ENCODE results near the gene UGGT2. TPM values are rescaled to one million over a fixed set of nuclear protein-coding genes. Genes with fewer than 3 reads are reported as not detected.

UGGT2 gene
- polyA plus RNA-seq, 2 of the 4 experiments (the other 2 are of a cell fraction): 10.3 to 27.9 TPM

GRCh38 chr13:95914991-95915501 lies 138.2 kb downstream of the UGGT2 start:
- Histone ChIP-seq H3K4me2 (no peak overlapping the region), H3K4me1 (no peaks in the 10 kb centered on the region), H3K9me3 (no peaks in the 10 kb centered on the region), H3K4me3 (no peak overlapping the region), H3K27ac (no peak overlapping the region)
- POLR2A ChIA-PET: no interaction called here
- CTCF ChIA-PET: no interaction called here
- FAIRE-seq (no peak), ATAC-seq (no peak), DNase-seq (ENCODE audit: low read depth in 1 of 2, low spot score in 1 of 2) (no peak)
- TF ChIP-seq BHLHE40 (IDR thresholded peaks at IDR 0.05; ENCODE audit: low read depth, low read length) (no peak), ESRRA (IDR thresholded peaks at IDR 0.05; ENCODE audit: borderline replicate concordance, low read length) (no peak), POLR2AphosphoS2 (conservative IDR thresholded peaks at IDR 0.05; ENCODE audit: low read length) (no peak), HOXB5 (CRISPR knock-in tag; IDR thresholded peaks at IDR 0.05) (no peak), JUNB (IDR thresholded peaks at IDR 0.05) (no peak), FOSL2 (IDR thresholded peaks at IDR 0.05) (no peak), FOSL2 (CRISPR knock-in tag; IDR thresholded peaks at IDR 0.05) (no peak), RARB (CRISPR knock-in tag; IDR thresholded peaks at IDR 0.05) (no peak), ELK1 (IDR thresholded peaks at IDR 0.05; ENCODE audit: low read depth, low read length) (no peak), GATA3 (IDR thresholded peaks at IDR 0.05; ENCODE audit: borderline replicate concordance) (no peak), ZSCAN20 (CRISPR knock-in tag; IDR thresholded peaks at IDR 0.05) (no peak), KDM1A (IDR thresholded peaks at IDR 0.05; ENCODE audit: low read depth) (no peak), RNF2 (IDR thresholded peaks at IDR 0.05; ENCODE audit: borderline replicate concordance, low read depth) (no peak), PHF8 (IDR thresholded peaks at IDR 0.05; ENCODE audit: borderline replicate concordance, low read depth) (no peak), TP53 (CRISPR knock-in tag; IDR thresholded peaks at IDR 0.05) (no peak), EHF (CRISPR knock-in tag; IDR thresholded peaks at IDR 0.05) (no peak), EHMT2 (IDR thresholded peaks at IDR 0.05; ENCODE audit: low read depth) (no peak), KDM5A (IDR thresholded peaks at IDR 0.05) (no peak), FOXS1 (CRISPR knock-in tag; IDR thresholded peaks at IDR 0.05) (no peak), ZNF302 (CRISPR knock-in tag; IDR thresholded peaks at IDR 0.05) (no peak), RFX5 (IDR thresholded peaks at IDR 0.05) (no peak)
- 99% methylated on average over 2 of the region's 2 CpGs for whole genome bisulfite sequencing (ENCODE audit: missing lambda C conversion rate)

- H3K4me1 ChIP-seq: no peaks in the 10 kb centered on the region
- 93% methylated on average over 7 of the region's 12 CpGs for WGBS (ENCODE audit: missing lambda C conversion rate)
- H3K9me3 ChIP-seq: no peaks in the 10 kb centered on the region; the same call in 2 of the 3 replicates
- DNase-seq (ENCODE audit: low read depth in 1 of 2, low spot score in 1 of 2): no peak
- POLR2A ChIA-PET: no interaction called here
- no peak overlapping the region for H3K4me3 ChIP-seq
- TF ChIP-seq BHLHE40 (IDR thresholded peaks at IDR 0.05; ENCODE audit: low read depth, low read length): no peak
- TF ChIP-seq ATOH8 (CRISPR knock-in tag; IDR thresholded peaks at IDR 0.05; ENCODE audit: low read depth): no peak
- TF ChIP-seq NR3C1 (IDR thresholded peaks at IDR 0.05): no peak
- TF ChIP-seq ZSCAN20 (CRISPR knock-in tag; IDR thresholded peaks at IDR 0.05): no peak
- TF ChIP-seq HOXB13 (CRISPR knock-in tag; IDR thresholded peaks at IDR 0.05; ENCODE audit: low read depth): no peak
- no peak for TF ChIP-seq CHD2 (IDR thresholded peaks at IDR 0.05; ENCODE audit: low read length, partially characterized antibody)
- no peak for TF ChIP-seq PBX3 (IDR thresholded peaks at IDR 0.05)
- no peak for TF ChIP-seq ZC3H11A (IDR thresholded peaks at IDR 0.05)
- TF ChIP-seq FOXS1 (CRISPR knock-in tag; IDR thresholded peaks at IDR 0.05): no peak
- no peak for TF ChIP-seq NPAS2 (CRISPR knock-in tag; IDR thresholded peaks at IDR 0.05; ENCODE audit: borderline replicate concordance)
- TF ChIP-seq CHD4 (IDR thresholded peaks at IDR 0.05; ENCODE audit: borderline replicate concordance): no peak
- no peak for TF ChIP-seq EHF (CRISPR knock-in tag; IDR thresholded peaks at IDR 0.05)
- no peak for TF ChIP-seq CBX2 (IDR thresholded peaks at IDR 0.05; ENCODE audit: borderline replicate concordance, low read depth)
- TF ChIP-seq USF2 (IDR thresholded peaks at IDR 0.05): no peak
- TF ChIP-seq HMGXB4 (CRISPR knock-in tag; IDR thresholded peaks at IDR 0.05; ENCODE audit: borderline replicate concordance): no peak
- TF ChIP-seq KDM5A (IDR thresholded peaks at IDR 0.05): no peak
- H3K4me2 ChIP-seq: no peak overlapping the region
- ATAC-seq: no peak
- no peak overlapping the region for H3K27ac ChIP-seq
- FAIRE-seq: no peak
- CTCF ChIA-PET: no interaction called here
These were observed 146.2 kb downstream of the UGGT2 start for GRCh38 chr13:95906999-95907398.

Data from A549 (cell line).